K562 (cell line): ENCODE measurements around the gene EHBP1. TPM values are rescaled to one million over a fixed set of nuclear protein-coding genes. Genes with fewer than 3 reads are reported as not detected.

Source experiments
- BACH1 ChIP-seq: fragments of 200-800 bp; sonication (Bioruptor generic); IDR thresholded peaks from 2 replicates; pipeline ENCODE4 v1.6.1; 2016; ENCODE audit warnings: missing genetic modification characterization, missing compliant biosample characterization
- CBX1 ChIP-seq: sonication (generic); IDR thresholded peaks from 2 replicates; pipeline ENCODE4 v1.6.1; 2016; ENCODE audit warnings: antibody characterized with exemption, low read depth, mild to moderate bottlenecking
- DEAF1 ChIP-seq: fragments of 450-650 bp; formaldehyde crosslinking; IDR thresholded peaks from 2 replicates; pipeline ENCODE4 v1.4.0; 2020; ENCODE audit warnings: mild to moderate bottlenecking, moderate library complexity
- ELK3 ChIP-seq: fragments of 450-650 bp; formaldehyde crosslinking; IDR thresholded peaks from 2 replicates; pipeline ENCODE4 v1.4.0; 2020; ENCODE audit warnings: mild to moderate bottlenecking
- HDAC2 ChIP-seq: fragments of 450-650 bp; IDR thresholded peaks from 2 replicates; pipeline ENCODE4 v1.6.1; 2016; ENCODE audit warnings: mild to moderate bottlenecking
- HEY1 ChIP-seq: fragments of 250-450 bp; sonication (Bioruptor Pico); IDR thresholded peaks from 2 replicates; pipeline ENCODE4 v1.5.0; 2020; ENCODE audit warnings: mild to moderate bottlenecking, moderate library complexity, borderline replicate concordance
- HMBOX1 ChIP-seq: sonication (generic); IDR thresholded peaks from 2 replicates; pipeline ENCODE4 v1.6.1; 2016
- IRF1 ChIP-seq: sonication (generic); formaldehyde crosslinking; IDR thresholded peaks from 2 replicates; pipeline ENCODE4 v1.8.0; 2022; ENCODE audit warnings: missing genetic modification reagents, mild to moderate bottlenecking, borderline replicate concordance
- MAFF ChIP-seq: IDR thresholded peaks from 2 replicates; pipeline ENCODE4 v1.6.1; 2012; ENCODE audit warnings: low read length, improper control_type of control experiment
- NCOA2 ChIP-seq, 2 experiments: fragments of 450-650 bp; IDR thresholded peaks; 2 replicates each; pipeline ENCODE4 v1.6.1; 2018; ENCODE audit warnings: mild to moderate bottlenecking in 2 of 2, moderate library complexity in 1 of 2; ENCODE audit not compliant: partially characterized antibody in 2 of 2
- NR2C2 ChIP-seq, 2 experiments: fragments of 200-800 bp in 1 of 2; sonication (Bioruptor generic) in 1 of 2; sonication (generic) in 1 of 2; formaldehyde crosslinking in 1 of 2; IDR thresholded peaks; 2 replicates each; pipeline versions ENCODE4 v1.6.1 to v1.8.0; 2016 to 2022; ENCODE audit warnings: mild to moderate bottlenecking in 1 of 2, missing compliant biosample characterization in 1 of 2, missing genetic modification characterization in 1 of 2, missing genetic modification reagents in 1 of 2
- PATZ1 ChIP-seq: fragments of 250-450 bp; sonication (Bioruptor Pico); IDR thresholded peaks from 2 replicates; pipeline ENCODE4 v1.5.0; 2020; ENCODE audit warnings: mild to moderate bottlenecking, borderline replicate concordance
- SOX6 ChIP-seq: fragments of 450-650 bp; IDR thresholded peaks from 2 replicates; pipeline ENCODE4 v1.6.1; 2014; ENCODE audit warnings: mild to moderate bottlenecking
- THRA ChIP-seq: fragments of 450-650 bp; IDR thresholded peaks from 2 replicates; pipeline ENCODE4 v1.6.1; 2017; ENCODE audit warnings: mild to moderate bottlenecking, moderate library complexity
- VEZF1 ChIP-seq: fragments of 200-800 bp; sonication (Bioruptor generic); IDR thresholded peaks from 2 replicates; pipeline ENCODE4 v1.6.1; 2017; ENCODE audit warnings: missing genetic modification characterization, missing compliant biosample characterization
- ZEB2 ChIP-seq: fragments of 450-650 bp; IDR thresholded peaks from 2 replicates; pipeline ENCODE4 v1.6.1; 2016
- ZFP1 ChIP-seq: fragments of 450-650 bp; formaldehyde crosslinking; IDR thresholded peaks from 2 replicates; pipeline ENCODE4 v1.4.0; 2020; ENCODE audit warnings: mild to moderate bottlenecking, mixed read lengths
- polyA plus RNA-seq, 8 experiments: library from polyadenylated mRNA; depleted of rRNA in 4 of 8; stranded (reverse) in 5 of 8; unstranded in 3 of 8; fragments of >200 nt; fragmentation: Nextera tagmentation in 2 of 8; fragmentation: Illumina TruSeq in 1 of 8; extraction: Ambion mirVana in 2 of 8; extraction: Trizol in 1 of 8; gene quantifications; 2 replicates each; pipeline versions ENCODE4 v1.2.1 to v1.2.3, GENCODE V29; 2011 to 2014; ENCODE audit warnings: inconsistent platforms in 1 of 8, missing spikeins in 1 of 8
- total RNA-seq, 7 experiments: library from RNA; depleted of rRNA in 6 of 7; stranded (reverse); fragments of >200 nt in 6 of 7; fragmentation: Illumina TruSeq in 2 of 7; extraction: Trizol in 2 of 7; gene quantifications; 2 replicates each; pipeline versions ENCODE4 v1.2.1 to v1.2.3, GENCODE V29; 2011 to 2021; ENCODE audit warnings: low replicate concordance in 1 of 7

Gene EHBP1
- total and polyA plus RNA-seq, 9 of the 15 experiments (the other 6 are each of a cell fraction or from before 2014, with no cell fraction given): 8.9 to 26.6 (median 19.3) TPM

GRCh38 chr2:62774555-62775366 is 69.2 kb downstream of the EHBP1 start (continued):
- TF ChIP-seq VEZF1 (CRISPR knock-in tag): peak; percentile 32; the same call in 1 of the 2 replicates
- no peak for TF ChIP-seq HEY1 (CRISPR knock-in tag)
- TF ChIP-seq ZEB2: peak; percentile 21; the same call in 1 of the 2 replicates
- TF ChIP-seq IRF1 (CRISPR knock-in tag): no peak
- no peak for TF ChIP-seq ZFP1
- no peak for TF ChIP-seq PATZ1
- peak; percentile 62 for TF ChIP-seq SOX6
- peak; percentile 94 for TF ChIP-seq BACH1 (tag)
- TF ChIP-seq NR2C2 (CRISPR knock-in tag; IDR thresholded peaks at IDR 0.05): no peak
- TF ChIP-seq NR2C2 (tag; IDR thresholded peaks at IDR 0.05): peak; percentile 30; the same call in 1 of the 2 replicates
- TF ChIP-seq HDAC2: peak; percentile 85
- TF ChIP-seq NCOA2 (IDR thresholded peaks at IDR 0.05; ENCODE audit: partially characterized antibody in 2 of 2): peak in 1 of 2 experiments; percentile 19
- TF ChIP-seq HMBOX1: peak; percentile 62
- 0 out of 2 replicates have a peak, but pooled peaks have one; percentile 37 for TF ChIP-seq ELK3 (CRISPR knock-in tag)
- peak; percentile 78 for TF ChIP-seq DEAF1 (CRISPR knock-in tag)
- TF ChIP-seq MAFF: peak; percentile 72
- 0 out of 2 replicates have a peak, but pooled peaks have one; percentile 37 for TF ChIP-seq CBX1
- TF ChIP-seq THRA: no peak
